Epithelial cell of prostate (primary cell): ENCODE measurements around the gene QSOX1.
A peak's percentile ranks its signal among the peaks of the same experiment; 100 is the strongest.

Experiments used
- DNase-seq: peaks from one replicate; pipeline ENCODE4 v3.0.0-alpha.2; 2011; ENCODE audit warnings: low read depth, low spot score
- H3K27ac ChIP-seq: fragments of 450-650 bp; 2 replicates; pipeline ENCODE4 v1.5.1; 2017; ENCODE audit warnings: mild to moderate bottlenecking

QSOX1 gene

DNA sequence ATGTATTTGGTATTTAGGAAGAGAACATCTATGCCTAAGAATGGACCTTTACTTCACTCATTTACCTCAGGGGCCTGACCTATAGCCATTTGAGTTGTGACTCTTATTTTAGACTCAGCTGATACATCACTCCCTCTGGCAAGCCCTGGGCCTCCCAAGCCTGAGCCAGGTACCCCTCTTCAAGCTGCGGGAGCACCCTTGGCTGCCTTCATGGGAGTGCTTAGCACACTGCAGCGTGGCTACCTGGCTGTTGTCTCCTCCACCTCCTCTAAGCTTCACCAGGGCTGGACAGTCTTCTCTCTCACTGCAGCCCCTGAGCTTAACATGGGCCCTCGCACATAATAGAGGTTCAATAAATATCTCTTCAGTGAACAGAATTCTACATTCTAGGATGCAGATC lies 51.9 kb downstream of the QSOX1 start:
- H3K27ac ChIP-seq = no peak overlapping the region
- DNase-seq = no peak

DNA sequence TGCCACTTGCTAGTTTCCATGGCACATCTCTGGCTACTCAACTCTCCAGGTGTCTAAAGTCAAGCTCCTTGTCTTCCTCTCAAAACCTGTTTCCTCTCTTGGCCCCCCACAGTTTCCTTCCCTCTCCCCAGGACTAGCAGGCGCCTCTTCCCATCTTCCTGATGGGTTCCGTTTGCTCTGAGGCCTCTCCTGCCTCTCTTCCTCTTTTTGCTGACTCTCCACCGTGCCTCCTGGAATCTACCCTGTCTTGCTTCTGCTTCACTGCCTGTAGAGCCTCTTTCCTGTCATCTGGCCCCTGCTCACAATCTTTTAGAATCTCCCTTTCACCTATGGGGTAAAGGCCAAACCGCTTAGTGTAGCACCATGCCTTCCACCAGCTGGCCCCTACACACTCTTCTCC lies 53.6 kb downstream of the QSOX1 start:
- no peak overlapping the region for H3K27ac ChIP-seq
- no peak for DNase-seq

DNA sequence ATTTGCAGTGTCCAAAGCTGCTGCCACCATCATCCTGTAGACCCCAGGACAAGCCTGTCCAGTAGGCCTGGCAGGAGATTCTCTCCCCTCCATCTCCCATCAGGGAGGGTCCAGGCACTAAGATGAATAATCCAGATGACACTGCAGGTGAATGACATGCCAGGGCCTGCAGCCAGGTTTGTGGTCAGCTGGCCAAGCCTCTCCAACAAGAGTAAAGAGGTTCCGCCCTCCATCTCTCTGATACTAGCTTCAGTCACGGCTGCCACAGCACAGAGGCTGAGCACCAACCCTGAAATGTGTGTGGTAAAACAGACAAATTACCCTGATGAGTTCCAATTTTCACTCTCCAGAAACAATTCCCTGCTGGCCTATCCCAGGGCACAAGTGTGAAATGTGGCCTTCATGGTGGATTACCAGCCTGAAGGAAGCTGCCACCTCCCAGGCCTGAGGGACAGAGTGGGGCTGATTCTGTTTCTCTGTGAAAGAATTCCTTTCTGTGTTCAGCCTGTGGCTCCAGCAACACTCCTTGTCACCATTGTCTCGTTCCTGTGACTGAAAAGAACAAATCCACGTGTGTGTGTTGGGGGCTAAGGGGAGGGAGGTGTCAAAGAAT lies 55.4 kb downstream of the QSOX1 start:
- no peak overlapping the region for H3K27ac ChIP-seq
- peak; percentile 41 for DNase-seq

DNA sequence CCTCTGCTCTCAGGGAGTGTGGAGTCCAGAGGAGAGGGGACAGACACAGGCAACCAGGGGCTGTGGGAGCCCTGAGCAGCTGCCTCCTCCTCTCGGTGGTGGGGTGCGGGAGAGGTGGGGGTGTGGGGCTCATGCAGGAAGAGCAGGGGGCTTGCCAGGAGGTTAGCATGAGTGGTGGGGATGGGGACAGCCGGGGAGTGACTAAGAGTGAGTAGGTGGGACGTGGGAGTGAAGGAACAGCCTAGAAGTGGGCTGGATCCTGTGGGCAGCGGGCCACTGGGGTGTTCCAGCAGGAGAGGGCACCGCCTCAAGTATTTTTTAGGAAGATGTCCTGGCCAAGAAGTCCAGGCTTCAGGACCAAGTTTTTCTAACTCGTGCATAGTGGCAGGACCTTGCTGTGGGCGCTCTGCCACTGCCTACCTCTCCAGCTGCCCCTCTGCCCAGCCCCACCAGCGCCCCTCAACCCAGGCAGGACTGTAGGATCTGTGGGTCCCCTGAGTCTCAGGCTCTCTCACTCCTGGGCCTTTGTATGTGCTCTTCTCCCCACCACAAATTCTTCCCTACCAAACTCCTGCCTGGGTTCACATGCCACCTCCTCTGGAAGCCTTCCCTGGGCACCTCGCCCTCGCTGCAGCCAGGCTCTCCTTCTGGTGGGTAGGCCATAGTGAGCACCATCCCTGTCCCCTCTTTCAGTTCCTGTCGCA lies 56.6 kb downstream of the QSOX1 start:
- H3K27ac ChIP-seq = no peak overlapping the region
- no peak for DNase-seq

DNA sequence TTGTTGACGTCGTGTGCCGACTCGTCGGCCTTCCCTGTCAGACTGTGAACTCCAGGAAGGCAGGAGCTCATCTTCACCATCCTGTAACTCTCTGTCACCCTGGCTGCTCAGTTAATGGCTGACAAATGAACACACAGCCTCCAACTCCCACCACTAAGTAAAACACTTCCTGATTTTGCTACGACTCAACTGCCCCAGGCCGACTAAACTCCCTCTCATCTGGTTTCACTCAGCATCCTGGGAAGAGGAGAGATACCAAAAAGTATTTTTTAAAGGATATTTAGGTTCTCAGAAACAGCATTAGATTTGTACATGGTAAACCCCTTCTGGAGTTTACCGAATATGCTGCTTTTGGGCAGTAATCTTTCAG lies 57.2 kb downstream of the QSOX1 start:
- H3K27ac ChIP-seq = no peak overlapping the region
- no peak for DNase-seq

DNA sequence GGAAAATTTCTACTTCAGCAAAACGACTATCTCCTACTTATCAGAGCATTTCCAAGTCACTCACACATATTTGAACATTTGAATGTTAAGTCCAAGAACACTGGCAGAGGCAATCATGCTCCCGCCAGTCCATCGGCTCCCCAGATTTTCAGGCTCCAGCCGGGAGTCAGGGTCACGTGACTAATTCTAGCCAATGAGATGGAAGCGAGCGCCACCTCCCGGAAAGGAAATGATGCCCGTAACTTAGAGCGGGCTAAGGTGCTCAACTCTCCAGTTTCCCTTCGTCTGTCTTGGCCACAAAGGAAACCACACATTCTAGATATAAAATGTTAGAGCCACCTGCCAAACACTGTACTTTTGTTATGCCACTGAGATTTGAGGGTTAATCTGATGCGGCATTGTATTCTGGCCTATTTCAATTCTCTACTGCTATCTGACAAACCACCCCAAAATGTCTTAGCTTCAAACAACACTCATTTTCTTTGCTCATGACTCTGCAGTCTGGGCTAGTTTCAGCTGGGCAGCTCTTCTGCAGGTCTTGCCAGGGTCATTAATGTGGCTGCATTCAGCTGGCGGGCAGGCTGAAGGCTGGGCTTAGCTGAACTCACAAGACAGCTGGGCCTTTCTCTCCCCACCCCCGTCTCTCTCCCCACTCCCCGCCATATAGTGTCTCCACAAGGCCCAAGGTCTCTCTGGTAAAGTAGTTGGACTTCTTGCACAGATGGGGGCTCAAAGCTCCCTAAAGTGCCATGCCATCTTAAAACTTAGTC lies 58.9 kb downstream of the QSOX1 start:
- H3K27ac ChIP-seq = no peak overlapping the region
- no peak for DNase-seq

DNA sequence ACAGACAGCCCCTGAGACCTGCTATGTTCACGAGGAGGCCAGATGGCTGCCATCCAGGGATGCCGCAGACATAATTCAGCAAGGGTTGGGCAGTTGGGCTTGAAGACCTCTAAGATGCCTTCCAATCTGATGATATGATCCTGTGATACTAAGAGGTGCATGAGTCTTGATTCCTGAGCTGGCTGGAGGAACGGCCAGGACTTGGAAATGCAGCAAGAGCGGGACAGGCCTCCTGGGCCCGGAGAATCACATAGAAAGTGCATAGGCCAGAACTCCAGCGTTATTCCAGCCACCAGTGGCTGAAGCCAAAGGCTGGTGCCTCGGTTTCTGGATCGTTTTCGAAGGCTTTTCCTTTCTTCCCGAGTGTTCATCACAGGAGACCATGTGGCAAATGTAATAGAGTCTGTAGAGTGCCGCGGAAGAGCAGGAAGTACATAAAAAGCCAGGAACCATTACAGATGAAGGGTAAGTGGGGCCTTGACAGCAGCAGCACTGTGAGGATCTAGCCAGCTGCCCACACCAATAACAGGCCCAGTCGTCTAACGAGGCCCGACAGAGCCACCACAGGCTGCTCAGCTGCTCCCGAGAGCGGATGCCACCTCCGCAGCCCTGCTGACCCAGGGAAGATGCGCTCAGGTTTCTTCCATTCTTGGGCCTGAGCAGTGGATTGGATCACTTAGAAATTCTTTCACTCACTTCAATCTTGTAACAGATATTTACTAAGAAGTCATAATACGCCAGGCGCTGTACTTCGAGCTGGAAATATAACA lies 61.4 kb downstream of the QSOX1 start:
- DNase-seq = no peak
- H3K27ac ChIP-seq = no peak overlapping the region

DNA sequence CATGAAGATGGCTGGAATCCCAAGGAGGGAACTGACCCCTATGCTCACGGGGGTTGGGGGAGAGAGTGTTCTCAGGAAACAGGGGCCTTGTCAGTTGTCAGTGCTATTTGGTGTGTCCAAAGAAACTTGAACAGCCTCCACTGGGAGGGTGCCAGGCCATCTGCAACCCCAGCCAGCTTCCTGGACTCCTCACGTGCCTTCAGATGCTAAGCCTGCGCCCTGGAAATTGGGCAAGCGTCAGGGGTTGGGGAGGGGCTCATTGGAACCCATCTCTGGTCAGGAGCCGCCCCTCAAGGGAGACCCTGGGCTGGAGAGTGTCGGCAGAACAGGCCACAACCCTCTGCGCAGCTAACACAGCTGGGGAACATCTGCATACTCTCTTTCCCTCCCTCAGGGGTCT lies 62.3 kb downstream of the QSOX1 start:
- no peak overlapping the region for H3K27ac ChIP-seq
- no peak for DNase-seq

DNA sequence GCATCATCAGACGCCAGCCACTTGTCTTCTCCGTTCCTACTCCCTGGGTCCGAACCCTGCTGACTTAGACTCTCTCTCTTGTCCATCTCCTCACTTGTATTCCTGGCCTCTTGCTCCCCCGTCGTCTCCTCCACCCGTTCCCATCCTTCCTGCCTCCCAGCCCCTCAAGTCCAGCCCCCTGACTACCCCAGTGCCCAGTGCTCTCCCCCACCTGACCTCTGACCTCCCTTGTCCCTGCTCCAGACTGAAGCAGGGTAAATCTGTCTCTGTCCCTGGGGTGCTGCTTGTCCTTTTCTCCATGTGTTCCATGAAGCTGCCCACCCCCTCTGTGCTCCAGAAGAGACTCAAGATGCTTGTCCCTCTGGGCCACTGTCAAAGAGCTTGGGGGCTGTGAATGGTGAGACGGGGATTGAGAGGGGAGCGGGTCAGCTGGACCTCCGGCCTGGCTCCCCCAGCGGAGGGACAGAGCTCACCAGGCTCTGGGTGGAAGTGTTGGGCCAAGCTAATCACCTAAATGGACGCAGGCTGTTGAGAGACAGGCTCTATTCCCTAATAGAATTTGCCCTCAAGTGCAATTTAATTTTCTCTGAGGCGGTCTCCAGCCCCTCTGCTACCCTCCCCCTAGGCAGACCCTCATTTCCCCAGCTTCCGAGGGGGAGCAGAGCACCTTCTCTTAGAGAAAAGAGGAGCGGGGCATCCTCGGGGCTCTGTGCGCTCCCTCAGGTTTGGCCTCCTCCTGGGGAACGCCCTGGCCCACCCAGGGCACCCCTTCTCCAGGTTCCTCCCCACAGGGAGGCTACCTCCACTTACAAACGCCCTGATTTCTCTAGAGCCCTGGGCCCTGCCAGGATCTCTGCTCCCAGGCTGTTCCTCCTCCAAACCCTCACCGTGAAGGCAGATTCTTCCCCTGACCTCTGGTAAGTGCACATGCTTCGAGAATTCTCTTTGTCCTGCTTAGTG lies 64.4 kb downstream of the QSOX1 start:
- no peak for DNase-seq
- H3K27ac ChIP-seq = no peak overlapping the region

DNA sequence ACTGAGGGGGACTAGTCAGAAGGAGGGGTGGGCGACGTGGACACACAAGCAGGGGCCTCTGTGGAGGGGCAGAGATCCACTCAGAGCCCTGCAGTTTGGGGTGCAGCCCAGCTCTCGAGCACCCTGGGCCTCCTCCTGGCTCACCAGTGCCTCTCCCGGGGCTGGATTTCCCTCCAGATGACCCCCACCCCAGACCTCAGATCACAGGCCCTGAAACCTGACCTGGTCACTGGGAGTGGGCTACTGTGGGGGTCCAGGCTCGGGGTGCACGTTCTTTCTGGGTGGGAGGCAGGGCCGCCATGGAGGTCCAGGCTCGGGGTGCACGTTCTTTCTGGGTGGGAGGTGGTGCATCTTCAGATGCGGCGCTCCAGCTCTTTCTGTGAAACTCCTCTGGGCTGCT lies 65.1 kb downstream of the QSOX1 start:
- DNase-seq = no peak
- no peak overlapping the region for H3K27ac ChIP-seq

DNA sequence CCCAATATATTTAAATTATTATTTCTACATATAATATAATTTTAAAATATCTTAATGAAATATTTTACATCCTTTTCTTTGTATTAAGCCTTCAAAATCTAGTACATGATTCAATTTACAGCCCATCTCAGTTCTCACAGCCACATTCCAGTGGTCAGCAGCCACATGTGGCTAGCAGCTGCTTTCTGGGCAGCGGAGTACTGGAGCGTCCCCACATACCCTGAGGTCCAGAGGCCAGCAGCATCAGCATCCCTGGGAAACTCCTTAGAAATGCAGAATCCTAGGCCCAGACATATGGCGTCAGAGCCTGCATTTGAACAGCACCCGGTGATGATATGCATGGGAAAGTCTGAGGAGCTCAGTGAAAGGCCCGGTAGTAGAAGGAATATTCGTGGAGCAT lies 66.8 kb downstream of the QSOX1 start:
- no peak overlapping the region for H3K27ac ChIP-seq
- no peak for DNase-seq

DNA sequence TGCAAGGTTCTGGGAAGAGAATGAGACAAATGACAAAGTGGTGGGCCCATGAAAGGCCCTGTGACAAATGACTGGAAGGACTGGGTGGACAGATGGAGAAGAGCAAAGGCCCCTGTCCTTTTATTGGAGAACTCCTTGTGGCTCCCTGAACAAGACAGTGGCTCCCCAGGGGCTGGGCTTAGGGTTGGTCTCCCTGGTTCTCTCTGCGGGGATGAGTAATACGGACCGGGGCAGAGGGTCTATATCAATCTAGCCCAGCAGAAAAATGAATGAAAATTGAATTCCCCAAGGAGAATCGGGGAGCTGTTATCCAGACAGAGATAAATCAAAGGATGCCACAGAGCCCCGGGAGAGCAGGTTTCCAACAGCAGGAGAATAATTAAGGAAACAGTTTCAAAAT lies 70.2 kb downstream of the QSOX1 start:
- no peak overlapping the region for H3K27ac ChIP-seq
- no peak for DNase-seq

DNA sequence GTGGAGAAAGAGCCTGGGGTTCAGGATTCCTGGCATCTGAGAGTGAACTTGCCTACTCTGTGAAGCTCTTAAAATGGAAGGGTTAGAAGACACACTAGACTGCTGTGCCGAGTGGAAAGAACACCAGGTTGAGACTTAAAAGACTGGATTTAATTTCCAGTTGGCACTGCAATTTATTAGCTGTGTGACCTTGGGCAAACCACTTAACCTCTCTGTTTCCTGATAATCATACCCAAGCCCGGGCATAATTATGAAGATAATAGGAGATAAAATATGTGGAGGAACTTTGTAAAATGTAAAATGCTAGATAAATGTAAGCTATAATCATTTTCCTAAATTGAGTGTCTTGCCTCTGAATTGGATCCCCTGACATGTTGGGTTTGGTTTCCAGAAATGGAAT lies 70.7 kb downstream of the QSOX1 start:
- no peak for DNase-seq
- no peak overlapping the region for H3K27ac ChIP-seq

DNA sequence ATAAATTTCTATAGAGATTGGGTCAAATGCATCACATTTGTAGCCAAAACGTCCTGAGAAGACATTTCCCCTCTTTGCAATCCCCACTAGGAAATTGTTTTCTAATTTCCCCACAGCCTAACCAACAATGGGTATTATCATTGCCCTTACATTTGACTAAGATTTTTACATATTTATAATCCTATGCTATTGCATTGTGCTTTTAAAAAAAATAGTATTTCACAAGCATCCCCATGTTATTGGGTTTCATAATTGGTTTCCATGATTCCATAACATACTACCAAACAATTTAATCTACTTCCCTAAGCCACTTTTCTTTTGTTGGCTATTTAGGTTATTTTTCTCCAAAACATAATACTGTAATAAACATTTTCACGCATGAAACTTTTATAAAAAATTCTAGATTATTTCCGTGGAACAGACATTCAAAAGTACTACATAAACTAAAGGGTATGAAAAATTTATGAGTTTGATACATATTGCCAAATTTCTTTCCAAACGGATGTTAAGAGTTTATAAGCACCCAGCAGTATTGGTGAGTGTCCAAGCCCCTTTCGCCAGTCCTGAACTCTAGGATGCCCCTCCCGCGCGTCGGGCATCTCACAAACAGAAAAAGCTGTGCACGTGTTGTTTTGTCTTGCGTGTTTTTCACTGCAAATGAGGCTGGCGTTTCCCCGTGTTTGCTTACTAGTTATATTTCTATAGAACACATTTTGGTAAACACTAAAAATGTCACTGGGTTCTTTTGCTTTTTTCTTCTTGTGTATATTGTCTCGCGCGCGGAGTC lies 73.4 kb downstream of the QSOX1 start:
- no peak for DNase-seq

DNA sequence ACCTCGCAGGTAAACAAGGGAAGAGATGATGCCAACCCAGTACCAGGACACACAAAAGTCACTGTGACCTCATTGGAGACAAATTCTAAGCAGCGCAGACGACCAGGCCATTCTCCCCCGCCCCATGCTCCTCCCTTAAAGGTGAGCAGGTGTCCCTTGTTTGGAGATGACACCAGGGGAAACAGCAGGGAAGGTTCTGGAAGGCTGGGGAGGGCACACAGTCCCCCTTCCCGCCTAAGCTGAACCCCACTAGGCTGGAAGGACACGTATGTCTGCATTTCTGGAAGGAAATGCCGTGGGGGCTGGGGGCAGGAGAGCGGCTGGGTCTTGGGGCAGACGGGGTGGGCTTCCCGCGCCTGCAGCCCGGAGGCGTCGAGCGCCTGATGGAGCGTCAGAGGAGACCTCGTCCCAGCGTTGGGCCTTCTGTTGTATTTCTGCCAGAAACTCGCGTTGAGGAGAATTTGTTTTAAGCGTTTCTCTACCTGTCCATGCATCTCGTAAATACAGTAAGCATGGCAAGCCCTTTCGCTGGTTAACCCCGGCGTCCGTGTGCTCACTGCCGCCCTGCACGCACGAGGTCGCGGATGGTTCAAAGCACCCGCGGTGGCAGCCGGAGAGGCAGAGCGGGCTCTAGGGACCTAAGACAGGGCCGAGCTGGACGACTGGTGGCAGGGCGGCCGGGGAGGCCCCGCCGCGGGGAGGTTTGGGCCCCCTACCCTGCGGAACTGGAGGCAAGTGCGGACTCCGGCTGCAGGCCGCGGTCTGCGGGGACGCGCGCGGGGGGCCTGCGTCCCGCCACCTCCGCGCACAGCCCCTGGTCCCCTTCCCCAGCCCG lies 74.2 kb downstream of the QSOX1 start:
- H3K27ac ChIP-seq = no peak overlapping the region
- no peak for DNase-seq

More for the DNA sequence above, 73.4 kb downstream of the QSOX1 start:
- no peak overlapping the region for H3K27ac ChIP-seq

DNA sequence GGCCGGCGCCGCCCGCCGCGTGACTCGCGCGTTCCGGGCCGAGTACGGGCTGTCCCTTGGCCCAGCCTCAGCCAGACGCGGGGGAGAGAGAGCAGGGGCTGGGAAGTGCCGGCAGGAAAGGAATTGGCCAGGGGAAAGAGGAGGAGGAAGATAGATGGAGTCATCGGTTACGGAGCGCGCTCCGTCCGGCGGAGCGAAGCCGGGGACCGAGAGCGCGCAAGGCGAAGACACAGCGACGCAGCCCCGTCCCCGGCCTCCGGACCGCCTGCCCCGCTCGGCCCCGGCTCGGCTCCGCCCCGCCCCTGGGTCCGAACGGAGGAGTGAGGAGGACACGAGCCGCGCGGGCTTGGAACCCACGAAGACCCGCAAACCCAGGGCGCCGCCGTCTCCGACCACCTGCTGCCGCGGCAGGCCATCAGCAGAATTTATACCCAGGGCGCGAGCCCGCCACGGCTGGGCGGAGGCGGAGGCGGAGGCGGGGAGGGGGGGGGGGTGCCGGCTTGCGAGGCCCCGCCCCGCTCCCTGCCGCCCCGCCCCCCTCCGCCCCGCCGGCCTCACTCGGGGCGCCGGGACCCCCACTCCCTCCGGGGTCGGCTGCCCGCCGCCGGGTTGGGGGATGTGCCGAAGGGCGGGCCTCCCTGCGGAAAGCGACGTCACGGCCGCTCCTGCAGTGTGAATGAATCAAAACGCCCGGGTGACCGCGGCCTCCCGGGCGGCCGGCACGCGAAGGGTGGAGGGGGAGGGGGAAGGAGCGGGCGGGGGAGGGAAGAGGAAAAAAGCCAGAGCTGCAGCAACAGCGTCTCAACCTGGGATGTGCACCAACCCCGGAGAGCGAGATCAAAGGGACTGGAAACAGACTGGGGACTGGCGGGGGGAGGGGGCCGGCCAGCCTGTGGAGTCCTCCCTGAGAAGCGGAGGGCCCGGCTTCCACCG lies 75.1 kb downstream of the QSOX1 start, which contains the start of gene LHX4:
Gene LHX4, plus strand, starts transcription at position 782 of the 933 bp plus-strand sequence. CDS start 266 bp downstream, outside the sequence.
- H3K27ac ChIP-seq = no peak within 1 kb of the TSS
- no peak for DNase-seq

DNA sequence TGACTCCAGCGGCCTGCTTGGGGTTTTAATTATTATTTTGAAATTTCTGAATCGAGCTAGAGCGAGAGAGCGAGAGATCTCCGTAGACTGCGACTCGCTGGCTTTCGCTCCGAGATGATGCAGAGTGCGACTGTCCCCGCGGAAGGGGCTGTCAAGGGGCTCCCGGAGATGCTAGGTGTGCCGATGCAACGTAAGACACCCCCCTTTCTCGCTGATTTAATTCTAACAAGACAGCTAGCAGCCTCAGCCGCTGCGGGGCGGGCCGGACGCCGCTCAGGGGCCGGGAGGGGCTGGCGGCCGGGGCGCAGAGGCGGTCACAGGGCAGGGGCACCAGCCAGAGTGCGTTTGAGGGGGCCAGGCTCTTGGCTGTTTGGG lies 75.7 kb downstream of the QSOX1 start:
- no peak for DNase-seq
- no peak overlapping the region for H3K27ac ChIP-seq
